Neural progenitor cell (in vitro differentiated cells): Measurements from ENCODE around the gene CAPN10.

Experiments
- CTCF ChIP-seq: fragments of 200-600 bp; sonication (generic); IDR thresholded peaks from 2 replicates; pipeline ENCODE4 v1.5.1; 2017; ENCODE audit warnings: antibody characterized with exemption, mild to moderate bottlenecking
- EZH2 ChIP-seq: fragments of 200-600 bp; sonication (generic); IDR thresholded peaks from 2 replicates; pipeline ENCODE4 v1.6.1; 2017; ENCODE audit warnings: antibody characterized with exemption, mild to moderate bottlenecking, moderate library complexity
- EZH2phosphoT487 ChIP-seq: fragments of 200-600 bp; sonication (generic); IDR thresholded peaks from 2 replicates; pipeline ENCODE4 v1.6.1; 2017; ENCODE audit warnings: antibody characterized with exemption

- TF ChIP-seq CTCF: no peak
- no peak for TF ChIP-seq EZH2
- TF ChIP-seq EZH2phosphoT487: no peak
Observed at GRCh38 chr2:240631548-240632305, 45.2 kb downstream of the CAPN10 start.
